ENCODE results near the gene NHSL1. TPM values are rescaled to one million over a fixed set of nuclear protein-coding genes. Genes with fewer than 3 reads are reported as not detected.

Gene NHSL1
- total RNA-seq, 4 donors from 2014 or later, result 73.2 to 117 (median 98.0) TPM

- Histone ChIP-seq H3K4me1 (no peaks in the 10 kb centered on the region), H3K27ac (no peak overlapping the region), H3K9me3 (no peaks in the 10 kb centered on the region), H3K36me3 (no peaks in the 10 kb centered on the region), H3K4me3 (no peak overlapping the region), H3K27me3 (no peaks in the 10 kb centered on the region)
- TF ChIP-seq CTCF (IDR thresholded peaks at IDR 0.05) (no peak), POLR2A (IDR thresholded peaks at IDR 0.05) (no peak), EP300 (IDR thresholded peaks at IDR 0.05; ENCODE audit: low read depth) (no peak), POLR2AphosphoS5 (IDR thresholded peaks at IDR 0.05) (no peak)
- intact Hi-C loops (cut with DNase I; ENCODE audit: low total_unique reads), result no loop called here
- no peak for DNase-seq
- in situ Hi-C loops (cut with MboI; ENCODE audit: low pct_ligation_motif_present in 1 of 4, low pct_unique_long_range_greater_than_20kb in 1 of 4, low sequenced_read_pairs in 3 of 4), result loop anchor here in 1 of 4 donors (10.0 kb wide), 1 partner anchor 282 kb away; no protein-coding TSS in a partner anchor
- WGBS, 2 donors (ENCODE audit: low coverage in 1 of 2), result 89 to 95% methylated on average over 5 of the region's 5 CpGs
Observed at GRCh38 chr6:138396709-138397108, 102.6 kb downstream of the NHSL1 start.

GRCh38 chr6:138393871-138394783, 105.2 kb downstream of the NHSL1 start:
- intact Hi-C loops (cut with DNase I; ENCODE audit: low total_unique reads), result loop anchor here (2.0 kb wide), 1 partner anchor 53 kb away; no protein-coding TSS in a partner anchor
- Histone ChIP-seq H3K27me3 (no peaks in the 10 kb centered on the region), H3K9me3 (no peaks in the 10 kb centered on the region), H3K36me3 (no peaks in the 10 kb centered on the region), H3K4me1 (no peaks in the 10 kb centered on the region), H3K4me3 (no peak overlapping the region), H3K27ac (no peak overlapping the region)
- TF ChIP-seq EP300 (IDR thresholded peaks at IDR 0.05; ENCODE audit: low read depth) (no peak), POLR2AphosphoS5 (IDR thresholded peaks at IDR 0.05) (no peak), POLR2A (IDR thresholded peaks at IDR 0.05) (no peak), CTCF (IDR thresholded peaks at IDR 0.05) (no peak)
- no peak for DNase-seq
- in situ Hi-C loops (cut with MboI; ENCODE audit: low pct_ligation_motif_present in 1 of 4, low pct_unique_long_range_greater_than_20kb in 1 of 4, low sequenced_read_pairs in 3 of 4), result loop anchor here in 1 of 4 donors (10.0 kb wide), 1 partner anchor 279 kb away; no protein-coding TSS in a partner anchor
- 67 to 79% methylated on average over 5 of the region's 5 CpGs for WGBS, 2 donors (ENCODE audit: low coverage in 1 of 2)

GRCh38 chr6:138389551-138389950, 109.7 kb downstream of the NHSL1 start:
- Histone ChIP-seq H3K4me1 (no peaks in the 10 kb centered on the region), H3K36me3 (no peaks in the 10 kb centered on the region), H3K27me3 (no peaks in the 10 kb centered on the region), H3K9me3 (no peaks in the 10 kb centered on the region), H3K27ac (no peak overlapping the region), H3K4me3 (no peak overlapping the region)
- DNase-seq, result no peak
- in situ Hi-C loops (cut with MboI; ENCODE audit: low pct_ligation_motif_present in 1 of 4, low pct_unique_long_range_greater_than_20kb in 1 of 4, low sequenced_read_pairs in 3 of 4), result no loop called here
- TF ChIP-seq POLR2AphosphoS5 (IDR thresholded peaks at IDR 0.05), result no peak
- TF ChIP-seq EP300 (IDR thresholded peaks at IDR 0.05; ENCODE audit: low read depth), result no peak
- no peak for TF ChIP-seq POLR2A (IDR thresholded peaks at IDR 0.05)
- TF ChIP-seq CTCF (IDR thresholded peaks at IDR 0.05), result no peak
- 62 to 89% methylated on average over 4 to 5 of the region's 5 CpGs for WGBS, 2 donors (ENCODE audit: low coverage in 1 of 2)
- intact Hi-C loops (cut with DNase I; ENCODE audit: low total_unique reads), result no loop called here

GRCh38 chr6:138387577-138388368, 111.5 kb downstream of the NHSL1 start:
- H3K27me3 ChIP-seq, result no peaks in the 10 kb centered on the region
- TF ChIP-seq POLR2A (IDR thresholded peaks at IDR 0.05), result no peak
- TF ChIP-seq CTCF (IDR thresholded peaks at IDR 0.05), result no peak
- TF ChIP-seq EP300 (IDR thresholded peaks at IDR 0.05; ENCODE audit: low read depth), result no peak
- no peak for TF ChIP-seq POLR2AphosphoS5 (IDR thresholded peaks at IDR 0.05)
- H3K9me3 ChIP-seq, result no peaks in the 10 kb centered on the region
- no peak for DNase-seq
- 58 to 73% methylated on average over 4 to 8 of the region's 8 CpGs for WGBS, 2 donors (ENCODE audit: low coverage in 1 of 2)
- no peaks in the 10 kb centered on the region for H3K4me1 ChIP-seq
- in situ Hi-C loops (cut with MboI; ENCODE audit: low pct_ligation_motif_present in 1 of 4, low pct_unique_long_range_greater_than_20kb in 1 of 4, low sequenced_read_pairs in 3 of 4), result no loop called here
- intact Hi-C loops (cut with DNase I; ENCODE audit: low total_unique reads), result no loop called here
- no peak overlapping the region for H3K27ac ChIP-seq
- no peaks in the 10 kb centered on the region for H3K36me3 ChIP-seq
- H3K4me3 ChIP-seq, result no peak overlapping the region

Data from transverse colon (tissue), 4 donors.